NCI-H446 treated with DMSO at 0.1 percent for 48 hours (cell line): ENCODE measurements around the gene PHLDB1.

Experiments
- DNase-seq: peaks from one replicate; lab custom pipeline; 2025; lab: John Stamatoyannopoulos, UW

PHLDB1 gene

DNA sequence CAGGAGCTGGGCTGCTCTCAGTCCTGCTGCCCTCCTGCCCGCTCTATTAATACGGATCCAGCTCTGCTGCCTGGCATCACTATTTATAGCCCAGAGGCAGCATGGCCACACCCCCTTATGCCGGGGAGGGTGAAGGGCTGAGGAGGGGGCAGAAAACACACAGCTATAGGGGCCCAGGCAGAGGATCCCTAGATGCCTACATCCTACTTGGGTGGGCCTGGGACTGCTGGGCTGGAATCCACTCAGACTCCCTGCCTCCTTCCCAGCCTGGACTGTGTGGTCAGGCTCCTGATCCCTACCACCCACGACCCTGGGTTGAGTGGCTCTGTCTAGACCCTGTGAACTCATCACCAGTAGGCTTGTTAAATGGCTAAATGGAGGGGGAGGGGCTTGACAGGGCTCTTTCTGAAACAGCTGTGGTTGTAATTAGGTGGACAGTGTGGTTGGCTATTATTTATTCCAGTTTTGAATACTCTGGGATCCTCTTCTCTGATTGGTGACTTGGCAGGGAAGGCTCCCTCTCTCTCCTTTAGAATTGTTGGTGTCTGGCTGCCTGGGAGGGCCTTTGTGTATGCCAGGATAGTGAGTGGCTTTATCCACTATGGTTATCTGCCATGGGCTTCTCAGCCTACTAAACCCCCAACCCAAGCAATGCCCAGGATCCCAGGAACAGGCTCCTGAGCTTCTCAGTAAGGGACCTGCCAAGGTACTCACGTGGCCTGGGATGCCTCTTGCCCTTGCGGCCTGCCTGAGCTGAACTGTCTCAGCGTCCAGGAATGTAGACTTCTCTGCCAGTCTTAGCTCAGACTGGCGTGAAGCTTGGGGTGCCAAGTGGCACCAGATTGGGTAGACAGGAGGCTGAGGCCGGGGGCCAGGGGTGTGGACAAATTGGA, 15.2 kb downstream of the PHLDB1 start:
- peak; percentile 90 for DNase-seq

DNA sequence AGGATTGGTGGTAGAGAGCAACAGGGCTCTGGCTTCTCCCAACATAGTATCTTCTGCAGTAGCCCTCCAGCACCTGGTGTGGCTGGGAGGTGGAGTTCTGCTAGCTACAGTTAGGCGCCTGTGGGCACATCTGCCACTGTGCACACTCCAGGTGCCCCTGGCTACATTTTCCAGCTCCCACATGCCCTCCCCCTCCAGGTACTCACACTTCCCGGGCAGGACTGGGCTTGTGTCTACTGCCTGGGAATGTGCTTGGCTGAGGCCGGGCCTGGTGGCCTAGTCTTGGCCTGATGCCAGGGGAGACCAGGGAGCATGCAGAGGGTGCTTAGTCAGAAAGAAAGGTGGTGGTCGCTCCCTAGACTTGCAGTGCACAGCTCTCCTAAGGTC, 15.8 kb downstream of the PHLDB1 start:
- DNase-seq: peak; percentile 73

DNA sequence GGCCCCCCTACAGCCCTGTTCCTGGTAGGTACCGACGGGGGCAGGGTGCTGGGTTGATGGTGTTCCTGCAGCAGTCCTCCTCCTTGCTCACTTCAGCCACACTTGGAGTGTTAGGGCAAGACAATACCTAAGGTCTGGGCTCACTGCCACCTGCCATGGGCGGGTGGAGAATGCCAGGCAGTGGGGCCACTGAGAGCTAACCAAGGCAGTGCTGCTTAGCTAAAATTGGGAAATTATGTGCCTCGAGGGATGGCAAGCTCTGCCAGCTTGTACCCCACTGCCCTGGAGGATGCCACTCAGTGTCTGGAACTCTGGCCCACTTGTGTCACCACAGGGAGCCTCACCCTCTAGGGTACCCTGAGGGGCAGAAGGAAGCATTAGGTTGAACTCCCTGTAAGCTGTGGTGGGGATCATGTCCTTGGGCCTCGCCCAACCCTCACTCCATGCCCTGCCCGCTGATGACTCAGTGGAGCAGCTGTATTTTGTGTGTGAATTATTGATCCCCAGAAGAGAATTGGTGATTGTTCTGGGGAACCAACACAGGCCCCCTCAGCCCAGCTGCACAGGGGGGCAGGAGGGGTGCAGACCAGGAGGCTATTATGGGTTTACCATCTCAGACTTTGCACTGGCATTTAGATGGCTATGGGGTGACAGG, 17.7 kb downstream of the PHLDB1 start:
- DNase-seq: no peak

DNA sequence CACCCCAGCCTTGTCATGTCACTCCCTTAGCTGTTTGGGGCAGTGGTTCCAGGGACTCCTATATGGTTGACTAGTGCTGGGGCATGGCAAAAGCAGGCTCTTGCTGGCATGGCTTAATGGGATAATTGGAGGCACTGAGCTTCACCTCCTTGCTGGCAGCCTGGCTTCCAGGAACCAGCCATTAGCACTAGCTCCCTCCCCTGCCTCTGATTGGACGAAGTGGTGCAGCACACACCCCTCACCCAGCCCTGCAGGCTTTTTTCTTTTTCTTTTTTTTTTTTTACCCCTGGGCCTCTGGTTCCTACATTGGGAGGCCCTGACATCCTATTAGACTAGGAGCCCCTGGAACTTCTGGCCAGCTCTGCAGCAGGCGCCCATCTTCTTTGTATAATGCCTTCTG, 18.6 kb downstream of the PHLDB1 start:
- peak; percentile 85 for DNase-seq

DNA sequence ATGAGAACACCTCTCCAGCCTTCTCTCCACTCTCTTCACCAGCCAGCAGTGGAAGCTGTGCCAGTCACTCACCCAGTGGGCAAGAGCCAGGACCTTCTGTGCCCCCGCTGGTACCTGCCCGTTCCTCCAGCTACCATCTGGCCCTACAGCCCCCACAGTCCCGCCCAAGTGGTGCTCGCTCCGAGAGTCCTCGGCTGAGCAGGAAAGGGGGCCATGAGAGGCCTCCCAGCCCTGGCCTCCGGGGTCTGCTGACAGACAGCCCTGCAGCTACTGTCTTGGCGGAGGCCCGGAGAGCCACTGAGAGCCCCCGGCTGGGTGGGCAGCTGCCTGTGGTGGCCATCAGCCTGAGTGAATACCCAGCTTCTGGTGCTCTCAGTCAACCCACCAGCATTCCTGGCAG, 20.2 kb downstream of the PHLDB1 start:
- DNase-seq: no peak

DNA sequence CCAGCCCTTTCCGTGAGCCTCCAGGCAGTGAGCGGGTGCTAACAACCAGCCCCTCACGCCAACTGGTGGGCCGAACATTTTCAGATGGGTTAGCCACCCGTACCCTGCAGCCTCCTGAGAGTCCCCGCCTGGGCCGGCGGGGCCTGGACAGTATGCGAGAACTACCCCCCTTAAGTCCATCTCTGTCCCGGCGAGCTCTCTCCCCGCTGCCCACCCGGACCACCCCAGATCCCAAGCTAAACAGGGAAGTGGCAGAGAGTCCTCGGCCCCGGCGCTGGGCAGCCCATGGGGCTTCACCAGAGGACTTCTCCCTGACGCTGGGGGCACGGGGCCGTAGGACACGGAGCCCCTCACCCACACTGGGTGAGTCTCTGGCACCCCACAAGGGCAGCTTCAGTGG, 20.6 kb downstream of the PHLDB1 start:
- no peak for DNase-seq

DNA sequence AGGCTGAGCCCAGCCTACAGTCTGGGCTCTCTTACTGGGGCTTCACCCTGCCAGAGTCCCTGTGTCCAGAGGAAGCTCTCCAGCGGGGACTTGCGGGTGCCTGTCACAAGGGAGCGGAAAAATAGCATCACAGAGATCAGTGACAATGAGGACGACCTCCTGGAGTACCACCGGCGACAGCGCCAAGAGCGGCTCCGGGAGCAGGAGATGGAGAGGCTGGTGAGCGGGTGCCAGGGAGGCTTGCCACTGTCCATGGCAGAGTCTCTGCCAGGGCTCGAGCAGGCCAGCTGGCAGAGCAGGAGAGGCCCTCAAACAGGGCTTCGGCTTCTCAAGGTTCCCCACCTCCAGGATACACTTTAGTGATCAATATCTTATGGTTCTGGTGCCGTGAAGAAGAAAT, 21.0 kb downstream of the PHLDB1 start:
- DNase-seq: no peak

DNA sequence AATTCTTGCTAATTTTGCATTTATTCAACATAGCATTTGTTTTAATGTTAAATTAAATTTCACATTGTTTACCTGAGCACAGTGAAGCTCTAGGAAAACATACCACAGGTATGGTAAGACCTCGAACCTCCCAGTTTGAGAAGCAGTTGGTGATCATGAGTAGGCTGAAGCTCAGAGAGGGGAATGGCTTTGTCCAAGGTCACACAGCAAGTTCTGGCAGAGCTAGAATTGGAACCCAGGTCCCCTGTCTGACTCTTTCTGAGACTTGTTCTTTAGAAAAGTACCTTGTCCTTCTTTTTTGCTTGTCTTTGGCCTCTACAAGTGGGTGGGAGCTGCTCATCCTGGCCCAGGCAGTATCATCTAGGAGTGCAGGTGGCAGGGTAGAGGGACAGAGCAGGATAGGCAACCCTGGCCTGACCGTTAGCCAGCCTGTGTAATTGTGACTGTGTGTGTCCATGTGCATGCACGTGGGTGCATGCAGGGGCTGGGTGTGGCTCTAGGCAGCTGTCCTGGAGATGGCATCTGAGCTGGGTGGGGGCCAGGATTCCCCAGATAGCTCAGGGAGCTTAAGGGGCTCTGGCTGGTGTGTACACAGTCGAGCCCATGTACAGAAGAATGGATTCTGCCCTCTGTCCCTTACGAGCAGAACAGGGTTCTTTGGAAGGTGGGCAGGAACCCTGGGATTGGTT, 21.6 kb downstream of the PHLDB1 start:
- DNase-seq: no peak

DNA sequence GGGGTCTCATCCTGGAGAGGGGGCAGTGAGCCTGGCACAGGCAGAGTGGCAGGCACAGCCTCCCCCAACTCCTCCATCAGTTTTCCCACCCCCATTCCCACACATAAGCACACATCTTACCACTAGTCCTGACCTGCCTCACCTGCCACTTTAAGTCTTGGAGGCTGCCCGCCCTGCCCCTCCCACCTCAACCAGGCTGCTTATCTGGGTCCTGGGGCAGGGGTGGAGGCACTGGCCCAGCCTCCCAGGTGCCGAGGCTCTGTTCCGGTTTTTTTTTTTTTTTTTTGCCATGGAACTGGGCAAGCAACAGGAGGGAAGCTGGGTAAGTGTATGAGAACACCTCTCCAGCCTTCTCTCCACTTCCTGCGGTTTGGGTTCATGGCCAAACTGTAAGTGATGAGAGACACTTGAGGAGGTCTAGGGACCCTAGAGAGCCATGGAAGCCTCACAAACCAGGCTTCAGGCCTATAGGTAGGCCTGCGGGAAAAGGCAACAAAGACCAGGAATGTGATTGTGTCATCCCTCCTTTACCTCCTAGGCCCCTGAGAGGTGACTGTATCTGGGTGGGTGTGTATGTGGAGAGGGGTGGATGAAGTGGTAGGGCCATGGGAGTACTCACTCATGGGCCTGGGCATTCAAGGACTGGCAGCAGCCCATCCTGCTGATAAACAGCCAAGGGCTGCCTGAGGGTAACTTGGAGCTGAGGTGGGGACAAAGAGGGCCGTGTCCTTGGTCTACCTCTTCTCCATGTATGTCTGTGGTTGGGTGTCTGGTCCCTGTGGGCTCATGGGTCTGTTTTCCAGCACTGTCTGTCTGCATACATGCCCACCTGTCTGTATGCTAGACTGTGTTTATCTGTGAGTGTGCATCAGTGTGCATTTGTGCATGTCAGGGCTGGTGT, 22.6 kb downstream of the PHLDB1 start:
- no peak for DNase-seq

DNA sequence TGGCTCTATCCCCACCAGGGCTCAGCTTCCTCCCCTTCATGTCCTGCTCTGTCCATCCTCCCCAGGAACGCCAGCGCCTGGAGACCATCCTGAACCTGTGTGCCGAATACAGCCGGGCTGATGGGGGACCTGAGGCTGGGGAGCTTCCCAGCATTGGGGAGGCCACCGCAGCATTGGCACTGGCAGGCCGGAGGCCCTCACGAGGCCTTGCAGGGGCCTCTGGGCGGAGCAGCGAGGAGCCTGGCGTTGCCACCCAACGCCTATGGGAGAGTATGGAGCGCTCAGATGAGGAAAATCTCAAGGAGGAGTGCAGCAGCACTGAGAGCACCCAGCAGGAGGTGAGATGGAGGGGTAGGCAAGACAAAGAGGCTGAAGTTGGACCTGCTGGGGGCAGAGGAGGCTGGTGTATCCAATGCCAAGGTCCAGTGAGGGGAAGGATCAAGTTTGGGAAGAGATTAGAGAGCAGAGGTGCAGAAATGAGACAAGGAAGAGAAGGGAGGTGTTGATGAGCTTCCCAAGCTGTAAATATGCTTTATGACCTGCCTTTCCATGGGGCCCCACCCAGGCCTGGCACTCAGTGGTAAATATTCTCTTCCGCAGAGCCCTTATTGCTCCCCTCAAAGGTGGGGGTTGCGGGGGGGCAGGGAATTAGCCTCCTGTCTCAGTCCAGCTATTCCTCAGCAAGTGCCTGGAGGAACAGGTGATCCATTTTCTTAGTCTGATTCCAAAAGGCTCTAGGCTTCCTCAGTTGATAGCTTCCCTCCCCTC, 23.9 kb downstream of the PHLDB1 start:
- no peak for DNase-seq

DNA sequence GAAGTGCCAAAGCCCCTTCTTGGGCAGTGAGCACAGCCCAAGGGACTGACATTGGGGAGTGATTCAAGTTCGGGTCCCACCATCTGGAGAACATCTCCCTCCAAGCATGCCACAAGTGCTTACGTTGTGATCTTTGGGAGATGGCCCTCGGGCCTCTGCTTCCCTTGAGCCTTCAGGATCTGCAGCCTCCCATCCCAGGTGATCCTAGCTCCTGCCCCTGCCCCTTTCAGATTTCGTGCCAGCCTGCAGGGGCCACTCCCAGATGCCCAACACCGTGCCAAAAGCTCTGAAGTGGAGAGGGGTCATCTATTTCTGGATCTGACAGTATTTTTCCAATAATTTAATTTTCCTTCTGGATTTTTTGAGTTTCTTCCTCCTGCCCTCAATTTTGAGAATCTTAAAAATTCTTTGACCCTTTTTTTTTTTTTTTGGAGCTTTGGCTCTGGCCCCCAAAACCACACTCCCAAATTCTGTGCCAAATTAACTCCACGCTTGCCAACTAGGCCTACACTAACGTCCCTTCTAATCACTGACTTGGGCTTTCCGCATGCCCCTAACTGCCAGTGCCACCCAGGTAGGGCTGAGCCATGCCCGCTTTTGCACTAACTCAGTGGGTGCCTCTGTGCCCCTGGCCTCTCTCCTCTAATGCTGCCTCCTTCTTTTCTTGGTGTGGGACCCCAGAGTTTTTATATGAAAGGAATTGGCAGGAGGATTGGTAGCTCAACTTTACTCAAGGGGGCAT, 25.3 kb downstream of the PHLDB1 start:
- DNase-seq: no peak

DNA sequence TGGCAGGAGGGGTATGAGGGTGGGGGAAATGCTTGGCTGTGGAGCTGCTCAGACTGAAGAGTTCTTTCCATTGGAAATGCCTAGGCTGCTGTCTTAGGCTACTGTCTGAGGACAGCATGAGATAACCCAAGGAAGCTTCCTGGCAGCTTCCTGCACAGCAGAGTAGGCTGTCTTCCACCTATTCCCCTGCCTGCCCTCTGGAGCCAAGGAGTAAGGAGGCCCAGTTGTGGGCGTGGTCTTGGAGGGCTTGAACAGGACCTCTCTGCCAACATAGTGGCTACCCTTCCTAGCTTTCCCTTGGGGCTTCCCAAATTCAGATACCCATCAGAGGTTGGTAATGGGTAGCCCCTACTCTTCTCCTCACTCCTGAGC, 25.9 kb downstream of the PHLDB1 start:
- DNase-seq: no peak

DNA sequence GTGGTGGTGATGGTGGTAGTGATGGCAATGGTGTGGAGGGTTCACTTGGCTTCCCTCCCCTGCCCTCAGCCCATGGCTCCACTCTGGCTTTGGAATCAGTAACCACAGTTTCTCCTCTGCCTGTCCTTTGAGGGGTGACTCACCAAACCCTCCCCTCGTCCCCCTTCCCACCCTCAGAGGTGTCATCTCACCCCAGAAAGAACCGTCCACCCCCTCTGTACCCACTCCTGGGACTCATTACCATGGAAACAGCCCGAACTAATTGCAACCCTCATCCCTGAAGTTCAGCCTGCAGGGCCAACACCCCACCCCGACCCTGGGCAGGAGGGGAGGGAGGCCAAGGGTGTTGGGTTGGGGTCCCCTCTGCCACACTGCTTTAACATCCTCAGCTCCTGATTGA, 26.6 kb downstream of the PHLDB1 start:
- DNase-seq: no peak

DNA sequence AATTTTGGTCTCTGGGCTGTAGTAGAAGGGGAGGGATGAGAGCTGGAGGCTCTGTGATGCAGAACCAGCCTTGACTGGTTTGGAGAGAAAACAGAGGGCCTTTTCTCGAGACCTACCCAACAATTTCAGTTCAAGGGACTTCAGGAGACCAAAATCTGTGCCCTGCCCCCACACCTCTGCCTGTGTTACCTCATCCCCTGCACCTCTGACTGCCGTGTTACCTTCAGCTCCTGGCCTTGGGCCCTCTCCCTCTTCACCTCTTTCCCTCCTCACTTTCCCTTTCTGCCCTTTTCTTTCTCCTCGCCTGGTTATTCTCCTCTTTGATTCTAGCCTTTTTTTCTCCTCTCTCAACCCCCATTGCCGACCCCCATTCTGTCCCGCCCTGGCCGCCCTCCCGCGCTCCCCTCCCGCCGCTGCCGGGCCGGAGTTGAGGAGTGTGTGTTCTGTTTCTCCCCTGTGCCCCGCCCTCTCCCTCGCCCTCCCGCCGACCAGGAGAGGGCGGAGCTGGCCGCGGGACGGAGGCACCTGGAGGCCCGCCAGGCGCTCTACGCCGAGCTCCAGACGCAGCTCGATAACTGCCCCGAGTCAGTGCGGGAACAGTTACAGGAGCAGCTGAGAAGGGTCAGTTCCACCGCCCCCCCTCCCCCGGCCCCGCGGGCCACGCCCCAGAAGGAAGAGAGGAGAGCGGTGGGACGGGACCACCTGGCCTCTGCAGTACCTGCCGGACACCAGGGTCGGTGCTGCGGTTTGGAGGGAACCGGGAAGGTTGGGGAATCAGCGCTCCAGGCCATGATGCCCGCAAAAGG, 27.2 kb downstream of the PHLDB1 start:
- no peak for DNase-seq

DNA sequence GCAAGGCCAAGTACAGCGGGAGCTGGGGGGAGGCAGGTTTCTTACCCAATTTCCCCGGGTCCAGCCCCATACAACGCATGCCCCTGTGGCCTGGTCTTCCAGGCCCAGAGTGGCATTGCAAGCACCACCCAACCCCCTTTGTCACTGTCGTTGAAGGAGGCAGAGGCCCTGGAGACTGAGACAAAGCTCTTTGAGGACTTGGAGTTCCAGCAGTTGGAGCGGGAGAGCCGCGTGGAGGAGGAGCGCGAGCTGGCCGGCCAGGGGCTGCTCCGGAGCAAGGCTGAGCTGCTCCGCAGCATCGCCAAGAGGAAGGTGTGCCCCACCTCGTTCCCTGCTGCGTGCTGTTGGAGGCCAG, 27.8 kb downstream of the PHLDB1 start:
- DNase-seq: no peak

DNA sequence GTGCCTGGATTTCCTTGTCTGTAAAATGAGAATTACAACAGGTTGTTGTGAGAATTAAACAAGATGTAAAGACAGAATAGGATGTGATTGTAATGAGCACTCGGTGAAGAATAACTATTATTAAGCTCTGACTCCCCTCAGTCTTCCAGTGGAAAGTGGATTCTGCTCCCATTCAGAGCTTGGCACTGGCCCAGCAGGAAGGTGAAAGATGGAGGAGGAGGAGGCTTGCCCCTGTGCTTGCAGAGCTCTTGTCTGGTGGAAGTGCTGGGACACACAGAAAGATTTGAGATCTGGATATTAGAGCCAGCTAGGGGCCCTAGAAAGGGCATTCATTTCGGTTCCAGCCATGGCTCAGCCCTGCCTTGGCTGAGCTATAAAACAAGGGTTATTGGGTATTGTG, 28.2 kb downstream of the PHLDB1 start:
- no peak for DNase-seq

DNA sequence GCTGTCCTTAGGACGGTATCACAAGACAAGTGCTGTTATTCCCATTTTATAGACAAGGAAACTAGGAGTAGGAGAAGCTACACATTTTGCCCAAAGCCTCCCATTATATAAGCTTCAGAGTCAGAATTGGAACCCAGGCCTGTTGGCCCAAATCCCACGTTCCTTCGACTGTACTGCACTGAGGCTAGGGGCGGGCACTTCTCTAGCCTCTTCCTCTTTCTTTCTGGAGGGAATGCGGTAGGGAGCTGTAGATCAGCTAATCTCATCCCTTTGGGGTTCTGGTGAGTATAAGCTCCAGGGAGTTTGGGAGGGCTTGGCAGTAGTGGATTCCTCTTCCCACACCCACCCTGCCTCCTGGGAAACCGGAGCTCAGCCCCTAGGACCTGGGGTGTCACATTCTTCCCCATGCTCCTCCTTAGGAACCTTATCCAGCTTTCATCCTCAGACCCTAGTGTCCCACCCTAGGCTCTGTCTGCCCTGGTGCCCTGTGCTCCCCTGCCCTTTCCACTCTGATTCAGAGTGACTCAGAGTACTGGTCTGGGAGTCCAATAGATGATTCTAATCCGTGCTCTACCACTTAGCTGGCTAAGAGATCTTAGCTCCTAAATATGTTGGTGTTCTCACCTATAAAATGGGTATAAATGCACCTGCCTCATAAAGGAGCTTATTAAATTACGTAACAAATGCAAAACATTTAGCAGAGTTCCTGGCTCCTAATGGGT, 29.3 kb downstream of the PHLDB1 start:
- no peak for DNase-seq

DNA sequence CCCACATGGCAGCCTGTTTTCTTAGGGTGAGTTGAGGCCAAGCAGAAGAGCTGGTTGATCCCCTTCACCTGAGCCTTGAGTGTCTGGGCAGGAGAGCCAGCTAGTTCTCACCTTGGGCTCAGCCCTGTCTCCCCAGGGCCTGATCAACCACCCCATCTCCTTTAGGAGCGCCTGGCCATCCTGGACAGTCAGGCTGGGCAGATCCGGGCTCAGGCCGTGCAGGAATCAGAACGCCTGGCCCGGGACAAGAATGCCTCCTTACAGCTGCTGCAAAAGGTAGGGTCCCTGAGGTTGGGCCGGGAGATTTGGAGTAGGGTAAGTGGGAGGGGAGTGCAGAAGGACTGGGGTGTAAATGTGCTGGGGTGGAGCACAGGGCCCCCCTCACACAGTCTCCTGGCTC, 31.3 kb downstream of the PHLDB1 start:
- no peak for DNase-seq

DNA sequence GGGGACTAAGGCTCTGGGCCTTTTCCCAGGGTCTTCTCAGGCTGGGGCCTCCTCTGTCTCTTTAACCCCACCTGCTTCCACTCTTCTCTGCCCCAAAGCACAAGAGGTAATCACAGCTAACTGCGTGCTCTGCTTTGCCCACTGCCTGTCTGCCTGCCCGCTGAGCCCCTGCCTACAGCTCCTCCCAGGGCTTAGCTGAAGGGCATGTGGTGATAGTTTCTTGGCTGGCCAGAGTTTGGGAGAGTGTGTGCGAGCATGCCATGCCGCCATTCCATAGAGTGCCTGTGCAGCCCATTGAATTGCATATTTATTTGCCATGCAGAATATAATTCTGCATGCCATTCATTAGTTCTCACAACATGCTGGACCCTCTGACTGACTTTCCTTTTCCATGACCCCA, 32.5 kb downstream of the PHLDB1 start:
- no peak for DNase-seq
